Erythroblast (primary cell): Measurements from ENCODE around the gene IBA57.

Experiments used
- DNase-seq, 2 experiments: peaks; one replicate each; lab custom pipeline; 2025; lab: John Stamatoyannopoulos, UW
- GATA1 ChIP-seq: IDR thresholded peaks from 2 replicates; pipeline ENCODE4 v1.6.1; 2011; ENCODE audit warnings: low read depth, mild to moderate bottlenecking, control low read depth, low read length, moderate library complexity
- POLR2A ChIP-seq: IDR thresholded peaks from 2 replicates; pipeline ENCODE4 v1.6.1; 2011; ENCODE audit warnings: mild to moderate bottlenecking, low read length

Gene IBA57

GRCh38 chr1:228155596-228156514 lies 9.7 kb upstream of the IBA57 start:
- TF ChIP-seq GATA1, result no peak
- no peak for TF ChIP-seq POLR2A
- no peak for DNase-seq

- no peak for TF ChIP-seq GATA1
- no peak for TF ChIP-seq POLR2A
- no peak for DNase-seq
Measured at GRCh38 chr1:228156515-228156881, 9.1 kb upstream of the IBA57 start.

GRCh38 chr1:228156941-228157728 lies 8.5 kb upstream of the IBA57 start:
- TF ChIP-seq POLR2A (no peak), GATA1 (no peak)
- no peak for DNase-seq

GRCh38 chr1:228157729-228158126 lies 7.9 kb upstream of the IBA57 start:
- TF ChIP-seq GATA1, result no peak
- no peak for TF ChIP-seq POLR2A
- no peak for DNase-seq

GRCh38 chr1:228158151-228159007 lies 7.2 kb upstream of the IBA57 start:
- DNase-seq, result no peak
- TF ChIP-seq POLR2A, result no peak
- TF ChIP-seq GATA1, result no peak

GRCh38 chr1:228159008-228159665 lies 6.5 kb upstream of the IBA57 start:
- DNase-seq, result no peak
- TF ChIP-seq GATA1 (no peak), POLR2A (no peak)

GRCh38 chr1:228160201-228160761 lies 5.3 kb upstream of the IBA57 start:
- TF ChIP-seq POLR2A (no peak), GATA1 (no peak)
- DNase-seq, result no peak

GRCh38 chr1:228161362-228161761 lies 4.2 kb upstream of the IBA57 start:
- TF ChIP-seq GATA1 (no peak), POLR2A (no peak)
- DNase-seq, result peak; percentile 58 to 69

- DNase-seq, result no peak
- TF ChIP-seq POLR2A (no peak), GATA1 (no peak)
Measured at GRCh38 chr1:228161866-228162265, 3.7 kb upstream of the IBA57 start.

GRCh38 chr1:228162286-228163006 lies 3.2 kb upstream of the IBA57 start:
- peak in 1 of 2 experiments; percentile 41 for DNase-seq
- TF ChIP-seq POLR2A (no peak), GATA1 (no peak)

- no peak for TF ChIP-seq POLR2A
- no peak for TF ChIP-seq GATA1
- DNase-seq, result no peak
Measured at GRCh38 chr1:228163007-228163753, 2.4 kb upstream of the IBA57 start.
